Measurements from ENCODE around the gene PCDHGA2. TPM values are rescaled to one million over a fixed set of nuclear protein-coding genes. Genes with fewer than 3 reads are reported as not detected.

The PCDHGA2 gene
- total RNA-seq, 2 donors from 2014 or later = 2.4 to 19.7 TPM

DNA sequence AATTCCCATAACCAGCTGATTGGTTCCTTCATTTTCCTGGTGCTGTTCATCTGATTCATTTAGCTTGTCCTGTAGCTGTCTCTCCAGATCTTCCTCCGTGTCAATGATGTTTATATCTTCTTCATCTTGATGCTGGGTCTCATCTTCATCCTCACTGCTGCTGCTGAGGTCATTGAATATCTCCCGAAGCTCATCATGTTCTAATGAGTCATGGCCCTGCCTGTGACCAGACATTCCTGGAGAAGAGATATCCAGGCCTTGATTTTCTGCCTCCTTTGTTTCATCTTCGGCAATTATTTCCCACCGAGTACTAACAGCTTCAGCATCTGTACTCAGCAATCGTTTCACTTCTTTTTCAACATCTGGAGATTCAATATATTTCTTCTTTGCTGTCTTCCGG lies 19.4 kb upstream of the PCDHGA2 start:
- Histone ChIP-seq H3K27me3 (replicated peaks; ENCODE audit: insufficient read depth) (no peaks in the 10 kb centered on the region), H3K27ac (no peak overlapping the region), H3K9me3 (peaks cover 12% of the 10 kb centered on the region), H3K4me3 (no peak overlapping the region), H3K36me3 (no peaks in the 10 kb centered on the region), H3K4me1 (replicated peaks) (no peaks in the 10 kb centered on the region)
- DNase-seq (ENCODE audit: low spot score) = no peak
- 99% methylated on average over 6 of the region's 6 CpGs for WGBS
- TF ChIP-seq POLR2AphosphoS5 (IDR thresholded peaks at IDR 0.05) (no peak), POLR2A (IDR thresholded peaks at IDR 0.05) (no peak)
- TF ChIP-seq, protein P1, sequence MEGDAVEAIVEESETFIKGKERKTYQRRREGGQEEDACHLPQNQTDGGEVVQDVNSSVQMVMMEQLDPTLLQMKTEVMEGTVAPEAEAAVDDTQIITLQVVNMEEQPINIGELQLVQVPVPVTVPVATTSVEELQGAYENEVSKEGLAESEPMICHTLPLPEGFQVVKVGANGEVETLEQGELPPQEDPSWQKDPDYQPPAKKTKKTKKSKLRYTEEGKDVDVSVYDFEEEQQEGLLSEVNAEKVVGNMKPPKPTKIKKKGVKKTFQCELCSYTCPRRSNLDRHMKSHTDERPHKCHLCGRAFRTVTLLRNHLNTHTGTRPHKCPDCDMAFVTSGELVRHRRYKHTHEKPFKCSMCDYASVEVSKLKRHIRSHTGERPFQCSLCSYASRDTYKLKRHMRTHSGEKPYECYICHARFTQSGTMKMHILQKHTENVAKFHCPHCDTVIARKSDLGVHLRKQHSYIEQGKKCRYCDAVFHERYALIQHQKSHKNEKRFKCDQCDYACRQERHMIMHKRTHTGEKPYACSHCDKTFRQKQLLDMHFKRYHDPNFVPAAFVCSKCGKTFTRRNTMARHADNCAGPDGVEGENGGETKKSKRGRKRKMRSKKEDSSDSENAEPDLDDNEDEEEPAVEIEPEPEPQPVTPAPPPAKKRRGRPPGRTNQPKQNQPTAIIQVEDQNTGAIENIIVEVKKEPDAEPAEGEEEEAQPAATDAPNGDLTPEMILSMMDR (IDR thresholded peaks at IDR 0.05) = no peak
- intact Hi-C loops (cut with DNase I) = no loop called here

DNA sequence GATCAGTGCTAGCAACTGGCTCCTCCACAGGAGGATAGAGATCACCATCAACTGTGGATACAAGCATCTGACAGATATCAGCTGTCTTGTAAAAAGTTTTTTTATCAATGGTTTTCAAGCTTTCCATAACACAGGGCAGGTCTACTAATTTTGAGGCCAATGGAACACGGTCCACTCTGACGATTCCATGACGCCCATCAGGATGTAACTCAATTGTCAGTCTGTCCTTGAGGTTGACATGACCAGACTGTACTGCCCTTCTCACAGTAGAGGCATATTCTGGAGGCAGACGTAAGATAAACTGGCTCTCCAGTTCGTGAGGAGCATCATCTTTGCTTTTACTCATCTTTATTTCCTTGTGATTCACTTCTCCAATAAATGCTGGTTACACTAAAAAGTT lies 18.9 kb upstream of the PCDHGA2 start:
- intact Hi-C loops (cut with DNase I) = loop anchor here (5.0 kb wide), 1 partner anchor 243 kb away; no protein-coding TSS in a partner anchor
- 70% methylated on average over 5 of the region's 5 CpGs for WGBS
- no peaks in the 10 kb centered on the region for H3K27me3 ChIP-seq (replicated peaks; ENCODE audit: insufficient read depth)
- H3K4me3 ChIP-seq = peak overlapping the region; percentile 50 to 77
- no peaks in the 10 kb centered on the region for H3K4me1 ChIP-seq (replicated peaks)
- no peak overlapping the region for H3K27ac ChIP-seq
- DNase-seq (ENCODE audit: low spot score) = no peak
- H3K9me3 ChIP-seq = peaks cover 12% of the 10 kb centered on the region
- no peaks in the 10 kb centered on the region for H3K36me3 ChIP-seq
- TF ChIP-seq, protein P1 (IDR thresholded peaks at IDR 0.05) = no peak
- no peak for TF ChIP-seq POLR2AphosphoS5 (IDR thresholded peaks at IDR 0.05)
- no peak for TF ChIP-seq POLR2A (IDR thresholded peaks at IDR 0.05)

DNA sequence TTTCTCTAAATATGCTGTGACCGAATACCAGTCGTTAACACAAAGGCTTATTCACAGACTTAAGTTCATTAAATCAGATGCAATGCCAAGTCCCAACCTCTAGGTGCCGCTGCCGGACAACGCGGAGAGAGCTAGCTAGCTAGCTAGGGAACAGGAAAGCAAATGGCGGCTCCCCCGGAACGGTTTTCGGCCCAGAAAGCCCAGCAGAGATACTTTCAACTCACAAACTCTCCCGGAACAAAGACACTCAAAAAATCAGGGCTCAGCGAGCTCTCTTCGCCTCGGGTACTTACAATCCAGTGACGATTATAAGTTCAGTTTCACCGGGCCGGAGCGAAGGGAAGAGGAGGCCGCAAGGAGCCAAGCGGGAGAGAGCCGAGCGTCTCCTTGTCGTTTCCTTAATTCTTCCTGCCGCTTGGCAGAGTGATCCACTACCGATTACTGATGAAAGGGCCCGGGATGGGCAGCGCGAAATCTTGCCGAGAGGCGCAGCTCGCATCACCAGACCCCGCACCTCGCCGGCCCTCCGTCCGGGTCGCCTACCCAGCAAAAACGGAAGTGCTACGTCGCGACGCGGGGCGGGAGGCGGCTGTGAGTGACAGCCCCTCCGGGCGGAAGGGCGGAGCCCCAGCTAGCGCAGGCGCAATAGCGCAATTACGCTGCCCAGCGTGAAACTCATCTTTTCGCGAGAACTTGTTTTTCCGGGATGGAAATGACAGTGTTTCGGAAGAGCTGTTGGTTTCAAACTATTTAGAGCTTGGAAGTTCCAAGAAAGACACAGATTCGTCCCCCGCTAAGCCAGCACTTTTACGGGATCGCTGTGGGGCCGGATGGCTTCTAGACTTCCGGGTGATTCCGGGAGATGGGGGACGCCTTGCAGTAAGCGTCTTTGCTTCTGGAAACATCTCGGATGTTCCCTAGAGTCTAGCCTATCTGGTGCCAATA lies 18.1 kb upstream of the PCDHGA2 start, which contains the start of gene TAF7:
TAF7 (minus strand) TSS at position 560 of the 945 bp plus-strand sequence. CDS start 740 bp downstream, outside the sequence.
- peak within 1 kb of the TSS; percentile 94 to 96 for H3K27ac ChIP-seq
- peaks cover 12% of the 10 kb centered on the region for H3K9me3 ChIP-seq
- peak within 1 kb of the TSS; percentile 50 to 77 for H3K4me3 ChIP-seq
- no peaks in the 10 kb centered on the region for H3K27me3 ChIP-seq (replicated peaks; ENCODE audit: insufficient read depth)
- WGBS = 2% methylated on average over 62 of the region's 67 CpGs
- TF ChIP-seq, protein P1 (IDR thresholded peaks at IDR 0.05) = peak; percentile 55 to 78 (median 76)
- TF ChIP-seq POLR2AphosphoS5 (IDR thresholded peaks at IDR 0.05) = peak; percentile 92
- TF ChIP-seq POLR2A (IDR thresholded peaks at IDR 0.05) = peak; percentile 77
- H3K36me3 ChIP-seq = no peaks in the 10 kb centered on the region
- DNase-seq (ENCODE audit: low spot score) = peak; percentile 80
- H3K4me1 ChIP-seq (replicated peaks) = no peaks in the 10 kb centered on the region
- intact Hi-C loops (cut with DNase I) = loop anchor here (5.0 kb wide), 1 partner anchor 242 kb away; no protein-coding TSS in a partner anchor

DNA sequence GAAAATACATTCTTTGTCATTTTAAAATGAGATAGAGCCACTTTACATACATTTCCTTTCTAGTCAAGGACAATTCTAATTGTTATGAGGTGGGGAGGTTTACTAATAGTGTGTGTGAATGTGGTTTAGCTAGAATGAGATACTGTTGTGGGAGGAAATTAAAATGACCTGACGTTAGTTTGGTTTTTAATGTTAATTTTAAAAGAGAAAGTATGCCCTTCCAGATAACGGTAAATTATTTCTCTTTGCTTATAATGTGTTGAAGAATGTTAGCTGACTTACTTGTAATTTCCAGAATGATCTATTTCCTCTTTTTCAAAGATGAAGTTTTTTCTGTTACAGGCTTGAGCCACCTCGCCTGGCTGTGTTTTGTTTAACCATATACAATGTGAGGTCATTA lies 16.3 kb upstream of the PCDHGA2 start:
- H3K27ac ChIP-seq = no peak overlapping the region
- peaks cover 12% of the 10 kb centered on the region for H3K9me3 ChIP-seq
- no peak overlapping the region for H3K4me3 ChIP-seq
- H3K36me3 ChIP-seq = no peaks in the 10 kb centered on the region
- TF ChIP-seq, protein P1 (IDR thresholded peaks at IDR 0.05) = no peak
- TF ChIP-seq POLR2AphosphoS5 (IDR thresholded peaks at IDR 0.05) (no peak), POLR2A (IDR thresholded peaks at IDR 0.05) (no peak)
- no peaks in the 10 kb centered on the region for H3K27me3 ChIP-seq (replicated peaks; ENCODE audit: insufficient read depth)
- intact Hi-C loops (cut with DNase I) = loop anchor here (5.0 kb wide), 1 partner anchor 240 kb away; no protein-coding TSS in a partner anchor
- WGBS = 92% methylated on average over 3 of the region's 3 CpGs
- no peaks in the 10 kb centered on the region for H3K4me1 ChIP-seq (replicated peaks)
- no peak for DNase-seq (ENCODE audit: low spot score)

Measured in prostate gland (tissue), 2 donors.